BLaER1 (cell line): Measurements from ENCODE around the gene PCDHA7.
"Not testable (repeated sequence)": the region's sequence is repeated elsewhere in the genome, so short reads cannot be mapped to it uniquely, and the experiment has no call there.

Experiments
- H3K27ac ChIP-seq: shearing (Covaris generic); formaldehyde crosslinking; 2 replicates; pipeline ENCODE4 v1.8.1; 2022
- H3K27me3 ChIP-seq: shearing (Covaris generic); formaldehyde crosslinking; 2 replicates; pipeline ENCODE4 v1.8.1; 2022
- H3K36me3 ChIP-seq: shearing (Covaris generic); formaldehyde crosslinking; 2 replicates; pipeline ENCODE4 v1.8.1; 2022
- H3K4me1 ChIP-seq: shearing (Covaris generic); formaldehyde crosslinking; 2 replicates; pipeline ENCODE4 v1.8.1; 2022
- H3K4me2 ChIP-seq: shearing (Covaris generic); formaldehyde crosslinking; 2 replicates; pipeline ENCODE4 v1.8.1; 2022
- H3K4me3 ChIP-seq: shearing (Covaris generic); formaldehyde crosslinking; 2 replicates; pipeline ENCODE4 v1.8.1; 2022
- H3K9ac ChIP-seq: shearing (Covaris generic); formaldehyde crosslinking; 2 replicates; pipeline ENCODE4 v1.8.1; 2022
- H3K9me3 ChIP-seq: shearing (Covaris generic); formaldehyde crosslinking; 2 replicates; pipeline ENCODE4 v1.8.1; 2022
- H4K20me1 ChIP-seq: shearing (Covaris generic); formaldehyde crosslinking; 2 replicates; pipeline ENCODE4 v1.8.1; 2022
- Cebpa-rat ChIP-seq: shearing (Covaris generic); IDR thresholded peaks from 2 replicates; pipeline ENCODE4 v1.8.1; 2022

The PCDHA7 gene

GRCh38 chr5:140823475-140823874, 10.6 kb upstream of the PCDHA7 start:
- Histone ChIP-seq H3K9me3 (peaks cover 40% of the 10 kb centered on the region), H4K20me1 (no peaks in the 10 kb centered on the region), H3K27me3 (no peaks in the 10 kb centered on the region), H3K4me2 (no peak overlapping the region), H3K4me1 (no peaks in the 10 kb centered on the region), H3K9ac (no peak overlapping the region), H3K36me3 (no peaks in the 10 kb centered on the region), H3K27ac (no peak overlapping the region), H3K4me3 (no peak overlapping the region)
- TF ChIP-seq Cebpa-rat: no peak

GRCh38 chr5:140827704-140828361, 6.2 kb upstream of the PCDHA7 start, which contains the start of gene PCDHA6:
TSS of gene PCDHA6 (plus strand) at chr5:140827960. CDS start at chr5:140828092, 132 bp downstream.
- Histone ChIP-seq H3K9ac (no peak within 1 kb of the TSS), H3K27ac (no peak within 1 kb of the TSS), H3K27me3 (no peaks in the 10 kb centered on the region), H3K4me2 (no peak within 1 kb of the TSS), H3K4me3 (no peak within 1 kb of the TSS), H3K4me1 (no peaks in the 10 kb centered on the region), H3K36me3 (no peaks in the 10 kb centered on the region), H4K20me1 (no peaks in the 10 kb centered on the region), H3K9me3 (peaks cover 40% of the 10 kb centered on the region)
- no peak for TF ChIP-seq Cebpa-rat

- no peaks in the 10 kb centered on the region for H4K20me1 ChIP-seq
- no peak overlapping the region for H3K9ac ChIP-seq
- H3K4me3 ChIP-seq: no peak overlapping the region
- H3K36me3 ChIP-seq: no peaks in the 10 kb centered on the region
- TF ChIP-seq Cebpa-rat: no peak
- H3K4me2 ChIP-seq: no peak overlapping the region
- H3K4me1 ChIP-seq: no peaks in the 10 kb centered on the region
- peaks cover 35% of the 10 kb centered on the region for H3K9me3 ChIP-seq
- no peak overlapping the region for H3K27ac ChIP-seq
- H3K27me3 ChIP-seq: no peaks in the 10 kb centered on the region
Observed at GRCh38 chr5:140828362-140828737, 5.7 kb upstream of the PCDHA7 start.

- H3K9ac ChIP-seq, H3K27me3 ChIP-seq, H4K20me1 ChIP-seq, H3K36me3 ChIP-seq, H3K4me3 ChIP-seq, H3K4me1 ChIP-seq, H3K27ac ChIP-seq, H3K4me2 ChIP-seq: not testable (repeated sequence)
- peaks cover 32% of the 10 kb centered on the region for H3K9me3 ChIP-seq
Observed at GRCh38 chr5:140829511-140830501, 4.3 kb upstream of the PCDHA7 start.

GRCh38 chr5:140834439-140835008, 455 bp downstream of the PCDHA7 start:
- not testable (repeated sequence) for H3K4me1 ChIP-seq, H4K20me1 ChIP-seq, H3K4me2 ChIP-seq, H3K4me3 ChIP-seq, H3K27me3 ChIP-seq, H3K27ac ChIP-seq, H3K9ac ChIP-seq, H3K36me3 ChIP-seq
- peaks cover 30% of the 10 kb centered on the region for H3K9me3 ChIP-seq

- TF ChIP-seq Cebpa-rat: no peak
- Histone ChIP-seq H3K4me2 (no peak overlapping the region), H3K9ac (no peak overlapping the region), H4K20me1 (no peaks in the 10 kb centered on the region), H3K4me1 (no peaks in the 10 kb centered on the region), H3K4me3 (no peak overlapping the region), H3K36me3 (no peaks in the 10 kb centered on the region), H3K27ac (no peak overlapping the region), H3K9me3 (peaks cover 21% of the 10 kb centered on the region), H3K27me3 (no peaks in the 10 kb centered on the region)
Observed at GRCh38 chr5:140835622-140836510, 1.8 kb downstream of the PCDHA7 start.

GRCh38 chr5:140840978-140841962, 7.2 kb downstream of the PCDHA7 start, which contains the start of gene PCDHA8:
TSS of gene PCDHA8 (plus strand) at chr5:140841187. CDS start at chr5:140841322, 135 bp downstream.
- no peak within 1 kb of the TSS for H3K4me3 ChIP-seq
- H4K20me1 ChIP-seq: no peaks in the 10 kb centered on the region
- peaks cover 21% of the 10 kb centered on the region for H3K9me3 ChIP-seq
- H3K27me3 ChIP-seq: no peaks in the 10 kb centered on the region
- H3K4me2 ChIP-seq: no peak within 1 kb of the TSS
- no peak within 1 kb of the TSS for H3K27ac ChIP-seq
- H3K9ac ChIP-seq: no peak within 1 kb of the TSS
- H3K36me3 ChIP-seq: no peaks in the 10 kb centered on the region
- TF ChIP-seq Cebpa-rat: no peak
- H3K4me1 ChIP-seq: no peaks in the 10 kb centered on the region

- Histone ChIP-seq H3K4me1 (no peaks in the 10 kb centered on the region), H3K27me3 (no peaks in the 10 kb centered on the region), H3K9me3 (peaks cover 20% of the 10 kb centered on the region), H3K4me3 (no peak overlapping the region), H3K27ac (no peak overlapping the region), H4K20me1 (no peaks in the 10 kb centered on the region), H3K4me2 (no peak overlapping the region), H3K9ac (no peak overlapping the region), H3K36me3 (no peaks in the 10 kb centered on the region)
- TF ChIP-seq Cebpa-rat: no peak
Observed at GRCh38 chr5:140842798-140843733, 9.0 kb downstream of the PCDHA7 start.

GRCh38 chr5:140848139-140849102, 14.4 kb downstream of the PCDHA7 start, which contains the start of gene PCDHA9:
TSS of gene PCDHA9 (plus strand) at chr5:140848382. CDS start at chr5:140848496, 114 bp downstream.
- not testable (repeated sequence) for H3K27ac ChIP-seq, H3K4me2 ChIP-seq, H3K4me3 ChIP-seq, H3K4me1 ChIP-seq, H3K36me3 ChIP-seq, H3K9ac ChIP-seq, H3K27me3 ChIP-seq, H4K20me1 ChIP-seq
- H3K9me3 ChIP-seq: peaks cover 24% of the 10 kb centered on the region

GRCh38 chr5:140849831-140850634, 16.0 kb downstream of the PCDHA7 start:
- H3K4me3 ChIP-seq, H3K4me2 ChIP-seq, H4K20me1 ChIP-seq, H3K4me1 ChIP-seq, H3K9ac ChIP-seq, H3K36me3 ChIP-seq, H3K27ac ChIP-seq, H3K27me3 ChIP-seq: not testable (repeated sequence)
- H3K9me3 ChIP-seq: peaks cover 23% of the 10 kb centered on the region
